Parathyroid adenoma (tissue), 2 donors: ENCODE results near the gene NMT2.

Source experiments
- H2AFZ ChIP-seq: fragments of 300-600 bp; sonication (generic); one replicate; pipeline ENCODE4 v1.7.0; 2017; ENCODE audit warnings: antibody characterized with exemption, mild to moderate bottlenecking
- H3K27ac ChIP-seq: fragments of 300-600 bp; sonication (generic); one replicate; pipeline ENCODE4 v1.7.0; 2017
- H3K27me3 ChIP-seq: fragments of 300-600 bp; sonication (generic); one replicate; pipeline ENCODE4 v1.7.0; 2017; ENCODE audit warnings: low read length; ENCODE audit not compliant: control insufficient read depth, insufficient read depth
- H3K36me3 ChIP-seq: fragments of 300-600 bp; sonication (generic); one replicate; pipeline ENCODE4 v1.7.0; 2017; ENCODE audit warnings: low read length; ENCODE audit not compliant: control insufficient read depth, insufficient read depth
- H3K4me1 ChIP-seq: fragments of 300-600 bp; sonication (generic); one replicate; pipeline ENCODE4 v1.7.0; 2017; ENCODE audit warnings: control low read depth
- H3K4me2 ChIP-seq: fragments of 300-600 bp; sonication (generic); one replicate; pipeline ENCODE4 v1.7.0; 2017; ENCODE audit warnings: low read length
- H3K4me3 ChIP-seq: fragments of 300-600 bp; sonication (generic); one replicate; pipeline ENCODE4 v1.7.0; 2017; ENCODE audit warnings: low read depth, low read length
- H3K79me2 ChIP-seq: fragments of 300-600 bp; sonication (generic); one replicate; pipeline ENCODE4 v1.7.0; 2017; ENCODE audit warnings: control low read depth
- H3K9ac ChIP-seq: fragments of 300-600 bp; sonication (generic); one replicate; pipeline ENCODE4 v1.7.0; 2017; ENCODE audit warnings: mild to moderate bottlenecking
- H3K9me3 ChIP-seq: fragments of 300-600 bp; sonication (generic); one replicate; pipeline ENCODE4 v1.7.0; 2017; ENCODE audit warnings: low read length; ENCODE audit not compliant: control insufficient read depth
- TF ChIP-seq, protein P1 (sequence below): fragments of 300-600 bp; sonication (generic); IDR thresholded peaks from one replicate; pipeline ENCODE4 v1.7.0; 2017; ENCODE audit warnings: antibody characterized with exemption, mild to moderate bottlenecking
- donor health status: primary hyperparathyroidism.

Gene NMT2

GRCh38 chr10:15149042-15149771 lies 19.3 kb downstream of the NMT2 start:
- H3K79me2 ChIP-seq, result peaks cover 28% of the 10 kb centered on the region
- no peaks in the 10 kb centered on the region for H3K36me3 ChIP-seq
- H2AFZ ChIP-seq, result no peak overlapping the region
- TF ChIP-seq, protein P1, sequence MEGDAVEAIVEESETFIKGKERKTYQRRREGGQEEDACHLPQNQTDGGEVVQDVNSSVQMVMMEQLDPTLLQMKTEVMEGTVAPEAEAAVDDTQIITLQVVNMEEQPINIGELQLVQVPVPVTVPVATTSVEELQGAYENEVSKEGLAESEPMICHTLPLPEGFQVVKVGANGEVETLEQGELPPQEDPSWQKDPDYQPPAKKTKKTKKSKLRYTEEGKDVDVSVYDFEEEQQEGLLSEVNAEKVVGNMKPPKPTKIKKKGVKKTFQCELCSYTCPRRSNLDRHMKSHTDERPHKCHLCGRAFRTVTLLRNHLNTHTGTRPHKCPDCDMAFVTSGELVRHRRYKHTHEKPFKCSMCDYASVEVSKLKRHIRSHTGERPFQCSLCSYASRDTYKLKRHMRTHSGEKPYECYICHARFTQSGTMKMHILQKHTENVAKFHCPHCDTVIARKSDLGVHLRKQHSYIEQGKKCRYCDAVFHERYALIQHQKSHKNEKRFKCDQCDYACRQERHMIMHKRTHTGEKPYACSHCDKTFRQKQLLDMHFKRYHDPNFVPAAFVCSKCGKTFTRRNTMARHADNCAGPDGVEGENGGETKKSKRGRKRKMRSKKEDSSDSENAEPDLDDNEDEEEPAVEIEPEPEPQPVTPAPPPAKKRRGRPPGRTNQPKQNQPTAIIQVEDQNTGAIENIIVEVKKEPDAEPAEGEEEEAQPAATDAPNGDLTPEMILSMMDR, result no peak
- H3K4me1 ChIP-seq, result no peaks in the 10 kb centered on the region
- no peak overlapping the region for H3K4me2 ChIP-seq
- no peak overlapping the region for H3K9ac ChIP-seq
- H3K4me3 ChIP-seq, result no peak overlapping the region
- H3K27me3 ChIP-seq, result no peaks in the 10 kb centered on the region
- H3K27ac ChIP-seq, result no peak overlapping the region
- H3K9me3 ChIP-seq, result no peaks in the 10 kb centered on the region

DNA sequence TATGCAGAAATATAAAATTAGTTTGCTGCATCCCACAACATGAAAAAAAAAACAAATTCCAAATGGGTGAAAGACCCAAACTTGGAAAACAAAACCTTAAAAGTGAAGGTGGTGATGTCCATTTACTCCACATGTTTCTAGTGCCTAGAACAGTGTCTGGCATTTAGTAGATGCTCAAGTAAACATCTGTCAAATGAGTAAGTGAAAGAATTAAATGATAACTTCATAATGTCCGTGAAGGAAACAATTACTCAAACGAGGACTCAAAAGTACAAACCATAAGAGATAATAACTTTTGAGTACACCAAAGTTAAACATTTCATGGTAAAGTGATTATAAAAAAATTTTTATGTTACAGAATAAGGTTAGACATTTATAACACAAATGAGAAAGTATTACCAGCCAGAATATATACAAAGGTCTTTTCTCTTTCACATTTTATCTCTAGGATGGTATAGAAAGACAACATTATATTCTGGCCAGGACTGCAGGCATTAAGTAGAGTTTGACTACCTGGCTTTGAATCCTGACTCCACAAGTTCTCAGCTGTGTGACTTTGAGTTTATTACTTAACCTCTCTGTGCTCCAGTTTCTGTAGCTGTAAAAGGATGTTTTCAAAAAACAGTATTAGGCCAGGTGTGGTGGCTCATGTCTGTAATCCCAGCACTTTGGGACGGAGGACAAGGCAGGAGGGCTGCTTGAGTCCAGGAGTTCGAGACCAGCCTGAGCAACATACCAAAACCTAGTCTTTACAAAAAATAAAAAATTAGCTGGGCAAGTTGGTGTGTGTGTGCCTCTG lies 20.7 kb downstream of the NMT2 start:
- Histone ChIP-seq H3K27ac (no peak overlapping the region), H3K36me3 (no peaks in the 10 kb centered on the region), H3K79me2 (peaks cover 19% of the 10 kb centered on the region), H2AFZ (no peak overlapping the region), H3K27me3 (no peaks in the 10 kb centered on the region), H3K9ac (no peak overlapping the region), H3K9me3 (no peaks in the 10 kb centered on the region), H3K4me1 (no peaks in the 10 kb centered on the region), H3K4me2 (no peak overlapping the region), H3K4me3 (no peak overlapping the region)
- TF ChIP-seq, protein P1, result no peak

DNA sequence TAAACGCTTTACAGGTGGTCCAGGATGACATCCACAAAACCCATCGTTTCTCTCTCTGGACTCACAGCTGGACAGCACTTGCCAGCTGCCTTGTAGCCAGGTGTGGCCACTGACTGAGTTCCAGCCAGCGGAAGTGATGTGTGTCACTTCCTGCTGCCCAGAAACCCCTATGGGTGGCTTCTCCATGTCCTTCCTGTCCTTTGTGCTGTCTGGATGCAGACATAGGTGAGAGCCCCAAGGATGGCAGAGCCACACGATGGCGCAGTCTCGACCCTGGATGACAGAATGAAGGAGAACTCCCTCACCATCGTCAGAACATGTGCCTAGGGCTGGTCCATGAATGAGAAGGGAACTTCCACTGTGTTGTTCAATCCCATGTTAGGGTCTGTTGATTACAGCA lies 22.1 kb downstream of the NMT2 start:
- TF ChIP-seq, protein P1, result no peak
- Histone ChIP-seq H3K9ac (no peak overlapping the region), H3K27ac (no peak overlapping the region), H2AFZ (no peak overlapping the region), H3K79me2 (peaks cover 16% of the 10 kb centered on the region), H3K4me2 (no peak overlapping the region), H3K4me3 (no peak overlapping the region), H3K27me3 (no peaks in the 10 kb centered on the region), H3K9me3 (no peaks in the 10 kb centered on the region), H3K4me1 (peaks cover 5% of the 10 kb centered on the region), H3K36me3 (no peaks in the 10 kb centered on the region)

- Histone ChIP-seq H3K9ac (no peak overlapping the region), H3K79me2 (peaks cover 13% of the 10 kb centered on the region), H3K4me1 (peaks cover 5% of the 10 kb centered on the region), H2AFZ (no peak overlapping the region), H3K9me3 (no peaks in the 10 kb centered on the region), H3K4me2 (no peak overlapping the region), H3K36me3 (no peaks in the 10 kb centered on the region), H3K4me3 (no peak overlapping the region), H3K27ac (no peak overlapping the region), H3K27me3 (no peaks in the 10 kb centered on the region)
- TF ChIP-seq, protein P1, result no peak
Observed at GRCh38 chr10:15144788-15145187, 23.7 kb downstream of the NMT2 start.
